Measurements from ENCODE around the gene SRF. TPM values are rescaled to one million over a fixed set of nuclear protein-coding genes. Genes with fewer than 3 reads are reported as not detected.
"Not testable (repeated sequence)": the region's sequence is repeated elsewhere in the genome, so short reads cannot be mapped to it uniquely, and the experiment has no call there.

Gene SRF
- total RNA-seq, 2 experiments from 2014 or later = 37.6 to 38.5 TPM

DNA sequence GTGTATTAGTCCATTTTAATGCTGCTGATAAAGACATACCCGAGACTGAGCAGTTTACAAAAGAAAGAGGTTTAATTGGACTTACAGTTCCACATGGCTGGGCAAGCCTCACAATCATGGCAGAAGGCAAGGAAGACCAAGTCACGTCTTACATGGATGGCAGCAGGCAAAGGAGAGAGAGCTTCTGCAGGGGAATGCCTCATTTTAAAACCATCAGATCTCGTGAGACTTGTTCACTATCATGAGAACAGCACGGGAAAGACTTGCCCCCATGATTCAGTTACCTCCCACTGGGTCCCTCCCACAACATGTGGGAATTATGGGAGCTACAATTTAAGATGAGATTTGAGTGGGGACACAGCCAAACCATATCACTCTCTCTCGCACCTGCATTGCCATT is 39.7 kb upstream of the SRF start:
- H3K27ac Mint-ChIP-seq; intact Hi-C loops (cut with DNase I, micrococcal nuclease): not testable (repeated sequence)
- CTCF ChIA-PET = interaction anchor here (0.6 to 1.7 kb wide), 3 partner anchors 12 to 132 kb away, joined by 3 to 6 read pairs (median 5); no protein-coding TSS in a partner anchor

DNA sequence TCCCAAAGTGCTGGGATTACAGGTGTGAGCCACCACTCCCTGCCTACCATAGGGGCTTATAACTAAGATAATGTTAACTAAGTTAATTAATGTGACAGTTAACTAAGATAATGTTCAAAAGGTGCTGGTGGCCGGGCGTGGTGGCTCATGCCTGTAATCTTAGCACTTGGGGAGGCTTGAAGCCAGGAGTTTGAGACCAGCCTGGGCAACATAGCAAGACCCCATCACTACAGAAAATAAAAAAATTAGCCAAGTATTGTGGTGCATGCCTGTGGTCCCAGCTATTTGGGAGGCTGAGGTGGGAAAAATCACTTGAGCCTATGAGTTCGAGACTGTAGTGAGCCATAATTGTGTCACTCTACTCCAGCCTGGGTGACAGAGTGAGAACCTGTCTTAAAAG is 32.8 kb upstream of the SRF start:
- Mint-ChIP-seq H3K9me3 (ENCODE audit: low read depth) (no peaks in the 10 kb centered on the region), H3K27me3 (no peaks in the 10 kb centered on the region), H3K4me3 (no peak overlapping the region), H3K27ac (no peak overlapping the region), H3K36me3 (ENCODE audit: low read depth) (no peaks in the 10 kb centered on the region), H3K4me1 (peaks cover under 1% of the 10 kb centered on the region)
- ATAC-seq (no peak), DNase-seq (no peak)
- ChIA-PET CTCF (interaction anchor here (1.0 kb wide), 1 partner anchor 118 kb away, joined by 5 read pairs; no protein-coding TSS in a partner anchor), POLR2A (no interaction called here)
- intact Hi-C loops (cut with DNase I, micrococcal nuclease) = no loop called here

More for the DNA sequence above, 39.7 kb upstream of the SRF start:
- H3K4me1 Mint-ChIP-seq; POLR2A ChIA-PET; H3K9me3 Mint-ChIP-seq (ENCODE audit: low read depth); ATAC-seq; H3K4me3 Mint-ChIP-seq; DNase-seq; H3K36me3 Mint-ChIP-seq (ENCODE audit: low read depth); H3K27me3 Mint-ChIP-seq: not testable (repeated sequence)

DNA sequence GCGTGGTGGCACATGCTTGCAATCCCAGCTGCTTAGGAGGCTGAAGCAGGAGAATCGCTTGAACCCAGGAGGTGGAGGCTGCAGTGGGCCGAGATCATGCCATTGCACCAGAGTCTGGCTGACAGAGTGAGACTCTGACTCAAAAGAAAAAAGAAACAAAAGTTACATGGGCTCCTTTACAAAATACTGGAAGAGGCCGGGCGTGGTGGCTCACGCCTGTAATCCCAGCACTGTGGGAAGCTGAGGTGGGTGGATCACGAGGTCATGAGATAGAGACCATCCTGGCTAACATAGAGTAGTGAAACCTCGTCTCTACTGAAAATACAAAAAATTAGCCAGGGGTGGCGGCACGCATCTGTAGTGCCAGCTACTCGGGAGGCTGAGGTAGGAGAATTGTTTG is 31.1 kb upstream of the SRF start:
- intact Hi-C loops (cut with DNase I, micrococcal nuclease) = loop anchor here in 1 of 2 experiments (10.0 kb wide), 1 partner anchor 175 kb away; the partner anchor contains the start of gene GNMT
- H3K4me3 Mint-ChIP-seq; H3K27ac Mint-ChIP-seq; H3K36me3 Mint-ChIP-seq (ENCODE audit: low read depth); DNase-seq; CTCF ChIA-PET; POLR2A ChIA-PET; H3K9me3 Mint-ChIP-seq (ENCODE audit: low read depth); H3K27me3 Mint-ChIP-seq; ATAC-seq; H3K4me1 Mint-ChIP-seq: not testable (repeated sequence)

DNA sequence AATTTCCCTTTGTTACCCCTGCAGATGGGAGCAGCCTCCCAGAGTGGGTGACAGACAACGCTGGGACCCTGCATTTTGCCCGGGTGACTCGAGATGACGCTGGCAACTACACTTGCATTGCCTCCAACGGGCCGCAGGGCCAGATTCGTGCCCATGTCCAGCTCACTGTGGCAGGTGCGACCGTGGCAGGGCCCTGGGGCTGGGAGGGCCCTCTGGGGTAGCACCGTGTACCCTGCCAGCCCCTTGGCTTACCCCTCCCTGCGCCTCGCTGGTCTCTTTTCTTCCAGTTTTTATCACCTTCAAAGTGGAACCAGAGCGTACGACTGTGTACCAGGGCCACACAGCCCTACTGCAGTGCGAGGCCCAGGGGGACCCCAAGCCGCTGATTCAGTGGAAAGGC is 29.4 kb upstream of the SRF start:
- H3K27ac Mint-ChIP-seq = no peak overlapping the region
- CTCF ChIA-PET = no interaction called here

DNA sequence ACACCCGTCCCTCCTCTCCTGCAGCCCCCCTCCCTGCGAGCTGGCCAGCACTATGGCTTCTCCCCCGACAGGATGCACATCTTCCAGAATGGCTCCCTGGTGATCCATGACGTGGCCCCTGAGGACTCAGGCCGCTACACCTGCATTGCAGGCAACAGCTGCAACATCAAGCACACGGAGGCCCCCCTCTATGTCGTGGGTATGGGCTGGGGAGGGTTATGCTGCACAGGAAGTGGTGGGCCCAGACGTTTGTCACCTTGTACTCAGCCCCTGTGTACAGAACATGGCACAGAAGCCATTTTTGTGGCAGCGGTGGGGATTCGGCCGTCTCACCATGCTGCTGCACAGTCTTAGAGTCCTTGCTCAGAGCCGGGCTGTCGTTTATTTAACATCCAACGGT is 29.0 kb upstream of the SRF start:
- Mint-ChIP-seq H3K27ac (no peak overlapping the region), H3K27me3 (no peaks in the 10 kb centered on the region), H3K9me3 (ENCODE audit: low read depth) (no peaks in the 10 kb centered on the region), H3K4me1 (peaks cover 5% of the 10 kb centered on the region), H3K4me3 (no peak overlapping the region), H3K36me3 (ENCODE audit: low read depth) (no peaks in the 10 kb centered on the region)
- ChIA-PET POLR2A (no interaction called here), CTCF (interaction anchor here (0.8 to 3.1 kb wide), 4 partner anchors 11 to 211 kb away, joined by 3 to 32 read pairs (median 5); no protein-coding TSS in a partner anchor)
- DNase-seq = no peak
- intact Hi-C loops (cut with DNase I, micrococcal nuclease) = loop anchor here (2.0 to 10.0 kb wide), 3 partner anchors 71 to 177 kb away; partner anchors contain the start of gene GNMT (in 1 of the 2)
- ATAC-seq = no peak

More for the DNA sequence above, 29.4 kb upstream of the SRF start:
- Mint-ChIP-seq H3K4me3 (no peak overlapping the region), H3K27me3 (no peaks in the 10 kb centered on the region), H3K9me3 (ENCODE audit: low read depth) (no peaks in the 10 kb centered on the region), H3K36me3 (ENCODE audit: low read depth) (no peaks in the 10 kb centered on the region), H3K4me1 (peaks cover 5% of the 10 kb centered on the region)
- ATAC-seq (no peak), DNase-seq (no peak)
- POLR2A ChIA-PET = no interaction called here
- intact Hi-C loops (cut with DNase I, micrococcal nuclease) = loop anchor here (2.0 to 10.0 kb wide), 3 partner anchors 71 to 177 kb away; partner anchors contain the start of gene GNMT (in 1 of the 2)

DNA sequence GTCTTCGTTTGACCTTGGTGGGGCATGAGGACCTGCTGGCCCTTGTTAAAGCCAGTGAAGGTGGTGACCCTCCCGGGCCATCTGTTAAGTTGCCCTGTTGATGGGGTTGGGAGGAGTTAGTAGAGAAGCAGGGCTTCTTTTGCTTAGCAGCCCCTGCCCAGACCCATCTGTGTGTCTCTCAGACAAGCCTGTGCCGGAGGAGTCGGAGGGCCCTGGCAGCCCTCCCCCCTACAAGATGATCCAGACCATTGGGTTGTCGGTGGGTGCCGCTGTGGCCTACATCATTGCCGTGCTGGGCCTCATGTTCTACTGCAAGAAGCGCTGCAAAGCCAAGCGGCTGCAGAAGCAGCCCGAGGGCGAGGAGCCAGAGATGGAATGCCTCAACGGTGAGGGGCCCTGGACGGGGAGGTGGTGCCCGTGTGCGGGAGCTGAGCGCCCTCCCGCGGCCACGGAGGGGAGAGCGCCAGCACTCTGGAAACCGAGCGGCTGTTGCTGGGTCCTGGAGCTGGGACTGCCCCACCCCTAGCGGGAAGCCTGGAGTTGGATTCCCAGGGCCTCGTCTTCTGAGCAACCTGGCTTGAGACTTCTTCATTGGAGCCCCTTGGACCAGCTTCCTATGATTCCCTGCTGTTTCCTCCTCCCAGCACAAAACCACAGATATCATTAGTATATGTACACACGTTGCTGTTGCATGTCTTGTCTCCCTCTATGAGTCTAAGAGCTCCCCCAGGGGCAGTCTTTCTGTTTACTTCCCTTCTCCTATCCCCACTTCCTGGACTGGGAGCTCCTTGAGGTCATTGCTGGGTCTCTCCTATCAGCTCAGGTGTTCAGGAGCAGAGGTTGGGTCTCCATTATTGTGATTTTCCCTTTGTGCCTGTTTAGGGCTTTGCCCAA is 27.6 kb upstream of the SRF start:
- Mint-ChIP-seq H3K4me3 (no peak overlapping the region), H3K27ac (no peak overlapping the region), H3K36me3 (ENCODE audit: low read depth) (no peaks in the 10 kb centered on the region), H3K27me3 (no peaks in the 10 kb centered on the region), H3K9me3 (ENCODE audit: low read depth) (no peaks in the 10 kb centered on the region), H3K4me1 (peaks cover 5% of the 10 kb centered on the region)
- POLR2A ChIA-PET = no interaction called here
- CTCF ChIA-PET = interaction anchor here (0.5 to 3.1 kb wide), 59 partner anchors 9 to 519 kb away, joined by 3 to 32 read pairs (median 3); partner anchors contain the start of genes CNPY3, CUL7, GNMT and KLC4
- intact Hi-C loops (cut with DNase I, micrococcal nuclease) = loop anchor here (1.0 to 10.0 kb wide), 7 partner anchors 73 to 242 kb away; partner anchors contain the start of genes CUL7 (in 1 of the 2) and GNMT (in 1 of the 2)
- peak; percentile 90 for DNase-seq
- ATAC-seq = peak; percentile 99

DNA sequence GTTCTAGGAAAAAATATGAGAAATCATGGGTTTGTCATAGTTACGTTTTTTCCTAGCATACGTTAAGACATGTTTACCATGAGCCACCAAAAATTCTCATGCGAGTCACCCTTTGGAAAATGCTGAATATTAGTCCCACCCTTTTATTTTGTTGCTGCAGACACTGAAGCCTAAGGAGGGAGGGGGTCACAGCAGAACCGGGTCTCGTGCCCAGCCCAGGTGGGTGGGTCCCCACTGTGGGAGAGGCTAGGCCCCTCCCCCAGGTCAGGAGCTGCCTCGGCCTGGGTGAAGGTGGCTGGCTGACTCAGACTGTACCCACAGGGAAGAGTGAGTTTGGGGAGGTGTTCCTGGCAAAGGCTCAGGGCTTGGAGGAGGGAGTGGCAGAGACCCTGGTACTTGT is 26.2 kb upstream of the SRF start:
- intact Hi-C loops (cut with DNase I, micrococcal nuclease) = loop anchor here in 1 of 2 experiments (10.0 kb wide), 1 partner anchor 180 kb away; the partner anchor contains the start of gene GNMT
- ATAC-seq = no peak
- Mint-ChIP-seq H3K9me3 (ENCODE audit: low read depth) (no peaks in the 10 kb centered on the region), H3K27ac (no peak overlapping the region), H3K27me3 (no peaks in the 10 kb centered on the region), H3K4me3 (no peak overlapping the region), H3K4me1 (peaks cover 5% of the 10 kb centered on the region), H3K36me3 (ENCODE audit: low read depth) (no peaks in the 10 kb centered on the region)
- DNase-seq = no peak
- CTCF ChIA-PET = interaction anchor here (0.5 to 3.1 kb wide), 3 partner anchors 13 to 137 kb away, joined by 3 to 32 read pairs (median 13); no protein-coding TSS in a partner anchor
- POLR2A ChIA-PET = no interaction called here

DNA sequence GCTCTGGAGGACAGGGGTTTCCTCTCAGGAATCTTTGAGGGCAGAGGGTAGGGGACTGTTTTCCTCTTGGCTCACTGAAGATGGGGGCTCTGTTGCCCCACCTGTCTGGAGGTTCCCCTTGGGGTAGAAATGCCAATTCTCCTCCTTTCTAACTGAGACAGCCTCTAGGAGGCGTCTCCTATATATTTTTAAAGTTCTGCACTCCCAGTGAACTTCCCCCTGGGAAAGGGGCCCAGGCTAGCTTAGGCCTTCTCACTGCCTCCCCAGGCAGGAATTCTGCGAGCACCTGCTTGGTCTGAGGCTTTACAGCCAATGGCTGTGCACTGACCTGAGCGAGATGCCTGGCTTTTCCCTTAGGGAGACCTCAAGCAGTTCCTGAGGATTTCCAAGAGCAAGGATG is 24.8 kb upstream of the SRF start:
- ATAC-seq = no peak
- DNase-seq = no peak
- Mint-ChIP-seq H3K36me3 (ENCODE audit: low read depth) (no peaks in the 10 kb centered on the region), H3K4me3 (no peak overlapping the region), H3K27me3 (no peaks in the 10 kb centered on the region), H3K9me3 (ENCODE audit: low read depth) (no peaks in the 10 kb centered on the region), H3K4me1 (peaks cover 5% of the 10 kb centered on the region), H3K27ac (no peak overlapping the region)
- POLR2A ChIA-PET = interaction anchor here (0.6 kb wide), 1 partner anchor 795 kb away, joined by 3 read pairs; no protein-coding TSS in a partner anchor
- intact Hi-C loops (cut with DNase I, micrococcal nuclease) = loop anchor here in 1 of 2 experiments (10.0 kb wide), 1 partner anchor 181 kb away; the partner anchor contains the start of gene GNMT
- CTCF ChIA-PET = interaction anchor here (0.6 to 0.9 kb wide), 2 partner anchors 67 to 137 kb away, joined by 3 to 4 read pairs; no protein-coding TSS in a partner anchor

DNA sequence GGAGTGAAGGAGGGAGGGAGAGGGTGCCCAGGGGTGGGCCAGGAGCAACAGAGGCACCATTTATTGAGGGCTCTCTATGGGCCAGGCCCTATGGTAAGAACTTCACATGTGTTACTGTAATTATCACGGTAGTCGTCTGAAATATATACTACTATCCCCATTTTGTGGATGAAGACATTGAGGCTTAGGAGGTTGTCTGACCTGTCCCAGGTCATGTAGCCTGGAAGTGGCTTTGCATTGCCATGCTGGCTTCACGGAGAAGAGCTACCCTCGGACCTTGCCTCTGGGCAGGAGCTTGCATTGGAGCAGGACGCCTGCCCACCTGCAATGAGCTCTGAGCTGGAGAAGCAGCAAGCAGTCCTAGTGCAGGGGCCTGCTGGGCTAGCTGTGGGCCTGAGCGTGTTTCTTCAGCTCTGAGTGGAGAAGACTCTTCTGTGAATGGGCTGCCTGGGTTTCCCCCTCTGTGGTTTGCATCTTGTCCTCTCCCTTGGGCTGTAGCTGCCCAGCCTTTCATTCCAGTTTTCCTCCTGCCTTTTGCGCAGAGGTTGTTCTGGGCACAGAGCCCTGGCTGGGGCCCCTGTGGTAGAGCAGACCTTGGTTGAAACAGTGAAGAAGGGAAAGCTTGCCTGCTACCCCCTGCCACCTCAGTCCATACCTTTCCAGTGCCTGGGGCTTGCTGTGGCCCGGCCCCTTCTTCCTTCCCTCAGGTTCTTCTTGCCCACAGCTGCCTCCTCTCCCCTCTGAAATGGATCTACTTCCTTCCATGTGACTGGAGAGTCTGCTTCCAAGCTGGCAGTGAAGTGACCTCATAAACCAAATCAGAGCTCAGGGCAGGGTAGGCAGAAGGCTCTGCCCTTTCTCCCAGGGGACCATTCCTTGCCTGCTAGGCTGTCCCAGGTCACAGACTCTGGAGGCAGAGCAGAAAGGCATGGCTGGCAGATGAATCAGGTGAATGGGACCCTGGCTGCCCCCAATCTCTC is 24.1 kb upstream of the SRF start:
- DNase-seq = no peak
- POLR2A ChIA-PET = no interaction called here
- Mint-ChIP-seq H3K4me1 (peaks cover 5% of the 10 kb centered on the region), H3K27me3 (no peaks in the 10 kb centered on the region), H3K36me3 (ENCODE audit: low read depth) (no peaks in the 10 kb centered on the region), H3K27ac (no peak overlapping the region), H3K9me3 (ENCODE audit: low read depth) (no peaks in the 10 kb centered on the region), H3K4me3 (no peak overlapping the region)
- no peak for ATAC-seq
- CTCF ChIA-PET = interaction anchor here (0.6 to 0.9 kb wide), 2 partner anchors 68 to 137 kb away, joined by 3 to 4 read pairs; no protein-coding TSS in a partner anchor
- intact Hi-C loops (cut with DNase I, micrococcal nuclease) = loop anchor here in 1 of 2 experiments (10.0 kb wide), 1 partner anchor 182 kb away; the partner anchor contains the start of gene GNMT

DNA sequence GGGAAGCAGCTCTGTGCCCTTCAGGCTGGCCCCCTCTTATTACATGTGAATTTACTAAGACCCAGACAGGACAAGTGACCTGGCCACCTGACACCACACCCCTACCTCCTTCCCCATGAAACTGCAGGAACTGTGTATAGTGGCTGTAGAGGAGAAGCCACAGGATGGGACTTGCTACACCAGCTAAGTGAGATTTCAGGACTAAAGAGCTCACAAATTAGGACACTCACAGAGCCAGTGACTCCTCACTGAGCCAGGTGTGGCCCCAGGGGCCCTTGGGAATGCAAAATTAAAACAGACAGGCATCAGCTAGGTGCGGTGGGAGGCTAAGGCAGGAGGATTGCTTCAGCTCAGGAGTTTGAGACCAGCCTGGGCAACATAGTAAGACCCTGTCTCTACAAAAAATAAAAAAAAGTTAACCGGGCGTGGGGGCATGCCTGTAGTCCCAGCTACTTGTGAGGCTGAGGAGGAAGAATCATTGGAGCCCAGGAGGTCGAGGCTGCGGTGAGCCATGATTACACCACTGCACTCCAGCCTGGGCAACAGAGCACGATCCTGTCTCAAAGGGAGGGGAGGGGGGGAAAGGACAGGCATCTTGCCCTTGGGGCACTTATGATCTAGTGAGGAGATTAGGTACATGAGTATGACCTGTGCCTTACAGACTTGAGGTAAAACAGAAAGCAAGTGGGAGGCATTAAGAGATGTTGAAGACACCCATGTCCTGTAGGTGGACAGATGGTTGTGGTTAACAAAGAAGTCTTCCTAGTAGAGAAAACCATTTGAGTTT is 23.2 kb upstream of the SRF start:
- intact Hi-C loops (cut with DNase I, micrococcal nuclease) = loop anchor here in 1 of 2 experiments (10.0 kb wide), 1 partner anchor 183 kb away; the partner anchor contains the start of gene GNMT
- no peak overlapping the region for H3K4me3 Mint-ChIP-seq
- H3K27me3 Mint-ChIP-seq = no peaks in the 10 kb centered on the region
- no peak overlapping the region for H3K27ac Mint-ChIP-seq
- ATAC-seq (no peak), DNase-seq (no peak)
- H3K36me3 Mint-ChIP-seq (ENCODE audit: low read depth) = no peaks in the 10 kb centered on the region
- H3K4me1 Mint-ChIP-seq = peaks cover 5% of the 10 kb centered on the region
- CTCF ChIA-PET = no interaction called here
- no peaks in the 10 kb centered on the region for H3K9me3 Mint-ChIP-seq (ENCODE audit: low read depth)
- POLR2A ChIA-PET = no interaction called here

Measured in activated CD4-positive, alpha-beta T cell treated with anti-CD3 and anti-CD28 coated beads for 36 hours (primary cell).